Bone marrow (tissue), 2 donors: ENCODE data around the gene NCOA4.
A peak's percentile ranks its signal among the peaks of the same experiment; 100 is the strongest.
"Not testable (repeated sequence)": the region's sequence is repeated elsewhere in the genome, so short reads cannot be mapped to it uniquely, and the experiment has no call there.

Experiments
- DNase-seq, 2 donors: peaks; one replicate each; lab custom pipeline; 2025; lab: John Stamatoyannopoulos, UW

NCOA4 gene

DNA sequence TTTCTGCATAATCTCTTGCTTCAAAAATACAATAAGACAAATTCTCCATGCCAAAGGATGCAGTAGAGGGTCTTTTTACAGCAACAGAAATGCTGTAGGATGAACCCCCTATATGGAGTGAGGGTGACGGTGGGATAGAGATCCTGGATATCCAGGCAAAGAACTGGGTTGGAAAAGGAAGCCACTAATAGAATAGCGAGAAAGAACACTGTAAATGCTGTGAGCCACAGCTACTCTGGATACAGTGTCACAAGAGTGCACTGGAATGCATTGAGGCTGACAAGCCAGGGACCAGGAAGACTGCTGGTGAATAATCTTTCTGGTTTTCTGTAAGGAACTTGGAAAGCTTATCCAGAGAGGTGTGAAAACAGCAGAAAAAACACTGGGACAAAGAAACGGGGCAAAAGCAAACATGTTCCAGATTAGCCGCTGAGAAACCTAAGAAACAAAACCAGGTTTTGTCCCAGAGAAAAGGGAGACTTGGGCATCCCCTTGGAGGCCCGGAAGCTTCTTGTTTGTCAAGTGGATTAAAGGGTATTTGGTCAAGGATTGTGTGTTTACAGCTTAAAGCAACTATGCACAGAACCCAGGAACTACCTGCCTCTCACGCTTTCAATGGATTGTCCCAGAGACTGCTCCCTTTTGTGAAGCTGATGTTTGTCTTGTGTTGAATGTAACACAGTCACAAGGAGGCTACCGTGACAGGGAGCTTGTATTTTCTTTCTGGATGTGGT is 21.8 kb upstream of the NCOA4 start:
- DNase-seq = no peak

DNA sequence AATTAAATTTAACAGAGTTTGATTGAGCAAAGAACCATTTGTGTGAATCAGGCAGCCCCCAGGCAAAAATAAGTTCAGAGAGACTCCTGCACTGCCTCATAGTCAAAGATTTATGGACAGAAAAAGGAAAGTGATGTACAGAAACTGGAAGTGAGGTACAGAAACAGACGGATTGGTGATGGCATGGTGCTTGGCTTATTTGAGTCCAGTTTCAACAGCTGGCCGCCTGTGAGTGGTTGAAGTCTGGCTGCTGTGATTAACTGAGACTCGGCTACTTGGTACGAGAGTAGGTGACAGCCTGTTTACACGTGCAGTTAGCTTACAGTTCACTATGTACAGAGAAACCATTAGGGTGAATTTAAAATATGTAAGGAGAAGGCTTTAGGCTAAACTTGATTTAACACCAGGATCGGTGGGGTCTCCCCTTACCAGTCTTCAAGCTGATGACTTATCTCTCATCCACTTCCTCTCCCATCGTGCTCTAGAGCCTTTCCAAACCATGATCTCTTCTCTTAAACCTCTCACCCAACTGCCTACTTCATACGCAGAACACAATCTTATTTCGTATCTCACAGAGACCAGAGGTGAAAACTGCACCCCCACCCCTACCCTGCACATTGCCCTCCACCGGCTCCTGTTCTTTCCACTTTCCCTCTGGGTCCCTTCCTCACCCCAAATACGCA is 20.7 kb upstream of the NCOA4 start:
- no peak for DNase-seq

DNA sequence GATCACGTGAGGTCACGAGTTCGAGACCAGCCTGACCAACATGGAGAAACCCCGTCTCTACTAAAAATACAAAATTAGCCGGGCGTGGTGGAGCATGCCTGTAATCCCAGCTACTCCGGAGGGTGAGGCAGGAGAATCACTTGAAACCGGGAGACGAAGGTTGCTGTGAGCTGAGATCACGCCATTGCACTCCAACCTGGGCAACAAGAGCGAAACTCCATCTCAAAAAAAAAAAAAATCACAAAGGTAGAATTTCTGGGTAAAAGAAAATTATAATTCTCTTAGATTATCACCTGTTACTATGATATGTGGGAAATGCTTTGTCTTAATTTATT is 19.0 kb upstream of the NCOA4 start:
- DNase-seq = not testable (repeated sequence)

DNA sequence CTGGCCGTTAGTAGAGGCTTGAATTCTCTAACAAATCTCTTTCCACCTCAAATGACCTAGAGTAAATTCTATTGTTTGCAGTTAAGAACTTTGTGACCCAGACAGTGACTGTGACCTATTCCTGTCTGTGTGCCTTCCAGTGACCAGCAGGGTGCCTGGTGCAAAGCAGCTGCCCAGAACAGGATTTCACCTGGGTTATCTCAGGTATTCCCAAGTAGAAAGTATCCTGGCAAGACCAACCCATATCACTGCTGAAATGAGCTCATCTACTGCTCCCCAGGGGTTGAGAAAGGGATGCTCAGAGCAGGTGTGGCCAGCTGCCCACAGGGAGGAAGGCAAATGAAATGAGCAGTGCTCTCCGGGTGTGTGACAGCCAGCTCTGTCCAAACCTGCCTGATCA is 17.7 kb upstream of the NCOA4 start:
- DNase-seq = no peak

DNA sequence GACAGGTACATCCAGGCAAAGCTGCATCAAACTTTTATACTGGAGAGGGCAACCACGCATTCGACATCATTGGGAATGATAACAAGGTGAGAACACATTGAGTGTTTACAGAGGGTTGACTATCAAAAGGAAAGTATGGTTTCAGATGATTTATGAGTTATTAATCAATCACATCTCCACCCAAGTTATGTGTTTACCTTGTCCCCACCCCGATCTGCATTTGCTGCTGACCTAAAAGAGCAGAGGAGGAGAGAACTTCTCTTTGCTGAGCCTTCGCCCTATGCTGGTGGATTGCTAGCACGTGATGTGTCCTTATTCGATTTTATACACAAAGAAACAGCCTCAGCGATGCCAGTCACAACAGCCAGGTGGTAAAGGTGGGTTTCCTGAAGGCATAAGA is 15.8 kb upstream of the NCOA4 start, which contains the start of gene MSMB:
MSMB (minus strand) TSS at position 9 of the 400 bp plus-strand sequence. CDS start 32 bp downstream, outside the sequence.
- no peak for DNase-seq

DNA sequence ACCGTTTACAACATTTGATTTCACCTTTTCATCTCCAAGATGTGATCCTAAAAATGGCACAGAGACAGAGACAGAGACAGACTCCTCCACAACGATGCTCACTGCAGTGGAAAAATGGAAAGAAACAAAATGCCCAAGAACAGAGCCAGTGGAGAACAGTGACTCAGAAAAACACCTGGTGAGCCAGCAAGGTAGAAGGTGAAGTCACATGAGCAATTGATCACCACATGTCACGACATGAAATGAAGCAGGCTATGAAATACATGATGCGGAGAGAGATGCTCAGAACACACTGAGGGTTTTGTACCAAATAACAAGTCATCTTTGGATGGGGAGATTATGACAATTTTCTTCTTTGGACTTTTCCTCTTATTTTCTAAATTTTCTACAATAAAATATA is 12.1 kb upstream of the NCOA4 start:
- no peak for DNase-seq

DNA sequence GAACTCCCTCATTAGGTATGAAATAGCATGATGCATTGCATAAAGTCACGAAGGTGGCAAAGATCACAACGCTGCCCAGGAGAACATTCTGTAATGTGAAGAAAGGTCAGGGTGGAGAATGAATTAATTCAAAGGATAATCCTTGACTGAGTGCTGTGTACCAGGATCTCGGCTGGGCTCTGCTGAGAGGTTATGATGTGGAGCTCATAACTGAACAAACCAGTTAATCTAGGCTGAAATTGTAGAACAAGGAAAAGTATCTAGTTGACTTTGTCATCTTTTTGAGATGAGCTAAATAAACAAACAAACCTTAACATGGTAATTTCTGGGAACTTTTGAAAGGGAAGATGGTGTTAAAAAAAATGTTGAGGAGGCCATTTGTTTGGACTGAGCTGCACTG is 9.6 kb upstream of the NCOA4 start:
- no peak for DNase-seq

DNA sequence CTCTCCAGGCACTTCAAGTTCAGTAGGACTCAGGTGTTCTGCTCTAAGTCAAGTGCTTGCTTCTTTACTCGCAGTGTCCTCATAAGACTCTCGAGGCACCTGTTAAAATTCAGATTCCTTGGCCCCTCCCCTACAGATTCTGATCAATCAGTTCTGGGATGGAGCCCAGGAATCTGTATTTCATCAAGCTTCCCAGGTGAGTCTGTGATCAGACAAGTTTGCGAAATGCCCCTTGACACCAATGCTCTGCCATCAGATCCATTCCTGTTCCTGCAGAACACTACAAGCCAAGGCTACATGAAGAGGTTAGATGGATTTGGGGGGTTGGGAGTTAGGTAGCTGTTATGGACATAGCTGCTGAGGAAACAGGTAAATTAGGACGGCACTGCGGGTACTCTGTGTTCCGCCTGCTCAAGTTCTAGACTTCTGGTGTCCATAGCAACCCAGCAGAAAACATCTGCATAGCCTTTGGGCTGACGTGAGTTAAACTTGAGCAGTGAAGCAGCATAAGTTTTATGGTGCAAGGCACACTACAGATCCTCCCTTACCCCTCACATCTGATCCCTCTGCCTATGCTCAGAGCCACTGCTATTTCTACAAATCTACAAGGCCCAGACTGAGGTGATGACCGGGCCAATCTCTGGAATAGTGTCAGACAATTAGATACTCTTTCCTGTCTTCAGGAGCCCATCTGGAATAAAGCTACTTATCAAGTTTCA is 6.8 kb upstream of the NCOA4 start:
- no peak for DNase-seq

DNA sequence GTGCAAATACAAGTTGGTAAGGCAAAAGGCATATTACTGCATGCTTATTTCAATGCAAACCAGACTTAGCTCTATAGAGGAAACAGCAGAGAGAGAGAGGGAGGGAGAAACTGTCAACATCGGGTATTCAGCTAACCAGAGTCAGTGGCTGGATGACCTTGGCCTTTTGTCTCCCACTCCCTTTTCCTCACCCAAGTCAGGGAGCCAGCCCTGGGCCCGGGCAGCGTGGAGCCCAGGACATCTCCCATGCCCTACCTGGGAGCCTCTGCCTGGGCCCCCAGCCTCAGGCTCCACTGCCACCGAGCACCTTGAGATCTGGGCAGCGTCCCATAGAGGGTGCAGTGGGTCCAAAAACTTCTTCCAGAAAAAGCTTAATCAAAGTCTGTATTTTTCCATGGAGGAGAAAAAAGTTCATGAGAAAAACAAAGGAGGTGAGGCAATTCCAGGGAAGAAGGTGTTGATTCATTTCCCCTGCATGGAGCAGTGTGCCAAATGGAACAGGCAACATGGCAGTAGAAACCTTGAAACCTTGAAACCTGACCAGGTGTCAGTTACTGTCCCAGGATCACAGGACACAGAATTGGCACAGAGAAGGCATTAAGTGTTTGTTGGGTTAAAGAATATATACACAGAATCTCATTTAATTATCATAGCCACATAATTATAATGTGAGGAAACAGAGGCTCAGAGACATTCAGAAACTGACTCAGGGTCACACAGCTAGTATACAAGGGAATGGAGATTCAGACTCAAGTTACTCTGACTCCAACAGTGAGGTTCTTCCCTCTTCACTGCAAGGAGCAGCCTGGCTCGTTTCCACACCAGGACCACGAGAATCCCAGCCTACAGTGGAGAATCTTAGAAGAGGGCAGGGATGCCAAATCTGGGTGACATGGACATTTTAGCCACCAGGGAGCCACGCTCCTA is 5.8 kb upstream of the NCOA4 start:
- DNase-seq = no peak

DNA sequence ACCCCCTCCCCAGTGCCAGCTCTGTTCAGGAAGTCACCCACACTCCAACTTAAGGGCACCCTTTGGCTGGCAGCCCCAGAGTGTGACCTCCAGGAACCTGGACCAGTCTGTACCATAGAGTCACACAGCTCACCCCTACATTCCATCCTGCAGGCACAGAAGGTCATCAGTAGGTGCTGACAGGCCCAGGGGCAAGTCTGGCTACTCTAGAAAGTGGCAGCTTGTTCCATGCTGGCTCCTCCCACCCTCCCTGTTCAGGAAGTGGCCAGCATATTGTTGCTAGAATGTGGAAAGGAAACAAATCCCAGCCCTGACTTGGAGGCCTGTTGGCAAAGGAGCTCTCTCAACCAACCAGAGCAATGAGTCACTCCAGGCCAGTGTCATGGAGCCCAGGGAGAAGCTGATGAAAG is 3.2 kb upstream of the NCOA4 start:
- DNase-seq = peak in 1 of 2 donors; percentile 2

DNA sequence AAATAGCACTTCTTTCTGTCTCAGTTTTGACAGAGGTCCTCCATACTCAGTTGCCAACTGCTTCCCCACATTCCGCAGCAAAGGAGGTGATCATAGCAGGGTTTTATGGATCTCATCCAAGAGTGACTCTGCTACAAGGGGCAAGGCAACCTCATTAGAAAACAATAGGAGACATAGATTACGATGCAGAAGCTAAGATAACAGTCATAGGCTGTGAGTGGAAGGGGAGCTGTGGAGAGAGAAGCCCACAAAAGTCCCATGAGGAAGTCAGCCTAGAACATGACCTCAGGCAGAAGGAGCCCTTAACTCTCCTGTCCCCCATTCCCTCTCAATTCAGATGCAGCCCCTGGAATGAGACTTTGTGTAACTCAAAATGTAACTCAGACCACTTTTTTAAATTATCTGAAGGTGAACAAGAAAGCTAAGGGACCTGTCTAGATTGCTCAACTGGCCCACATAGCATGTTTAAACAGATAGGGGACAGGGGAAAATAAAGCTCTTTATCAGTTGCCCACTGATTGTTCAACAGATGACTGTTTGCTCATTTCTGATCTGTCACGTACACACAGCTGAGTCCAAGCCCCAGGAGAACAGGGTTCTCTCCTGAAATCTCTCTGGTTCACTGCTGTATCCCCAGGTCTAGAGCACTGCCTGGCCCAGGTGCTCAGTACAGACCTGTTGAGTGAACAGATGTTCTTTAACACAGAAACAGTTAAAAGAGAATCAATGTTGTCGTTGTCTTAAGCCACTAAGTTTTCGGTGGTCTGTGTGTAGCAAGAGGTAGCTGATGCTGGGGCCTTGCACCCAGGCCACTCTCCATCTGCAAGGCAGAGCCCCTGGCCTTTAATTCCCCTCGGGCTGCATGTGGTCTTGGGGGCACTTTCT is 1.5 kb upstream of the NCOA4 start:
- no peak for DNase-seq

DNA sequence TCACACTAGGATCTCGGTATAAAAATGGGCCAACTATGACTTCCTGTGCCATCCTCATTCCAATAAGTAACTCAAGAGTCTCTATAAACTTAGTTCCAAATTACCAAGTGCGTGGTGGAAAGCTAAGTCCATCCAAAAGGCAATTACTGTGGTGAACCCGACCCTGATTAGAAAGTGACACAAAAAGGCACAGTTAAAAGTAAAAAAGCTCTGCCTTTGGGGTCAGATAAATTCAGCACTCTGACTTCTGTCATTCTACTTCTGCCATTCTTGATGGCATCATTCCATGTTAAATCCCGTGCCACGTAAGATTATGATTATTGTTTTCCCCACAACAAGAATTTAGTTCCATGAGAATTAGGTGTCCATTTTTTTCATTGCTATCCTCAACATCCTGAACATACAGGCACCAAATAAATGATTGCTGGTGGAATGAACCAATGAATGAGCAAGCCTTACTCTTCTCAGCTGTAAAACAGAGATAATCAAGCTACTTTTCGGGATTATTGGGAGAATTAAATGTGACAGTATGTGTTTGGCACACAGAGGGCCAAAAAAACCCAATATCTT is 877 bp downstream of the NCOA4 start:
- DNase-seq = no peak

DNA sequence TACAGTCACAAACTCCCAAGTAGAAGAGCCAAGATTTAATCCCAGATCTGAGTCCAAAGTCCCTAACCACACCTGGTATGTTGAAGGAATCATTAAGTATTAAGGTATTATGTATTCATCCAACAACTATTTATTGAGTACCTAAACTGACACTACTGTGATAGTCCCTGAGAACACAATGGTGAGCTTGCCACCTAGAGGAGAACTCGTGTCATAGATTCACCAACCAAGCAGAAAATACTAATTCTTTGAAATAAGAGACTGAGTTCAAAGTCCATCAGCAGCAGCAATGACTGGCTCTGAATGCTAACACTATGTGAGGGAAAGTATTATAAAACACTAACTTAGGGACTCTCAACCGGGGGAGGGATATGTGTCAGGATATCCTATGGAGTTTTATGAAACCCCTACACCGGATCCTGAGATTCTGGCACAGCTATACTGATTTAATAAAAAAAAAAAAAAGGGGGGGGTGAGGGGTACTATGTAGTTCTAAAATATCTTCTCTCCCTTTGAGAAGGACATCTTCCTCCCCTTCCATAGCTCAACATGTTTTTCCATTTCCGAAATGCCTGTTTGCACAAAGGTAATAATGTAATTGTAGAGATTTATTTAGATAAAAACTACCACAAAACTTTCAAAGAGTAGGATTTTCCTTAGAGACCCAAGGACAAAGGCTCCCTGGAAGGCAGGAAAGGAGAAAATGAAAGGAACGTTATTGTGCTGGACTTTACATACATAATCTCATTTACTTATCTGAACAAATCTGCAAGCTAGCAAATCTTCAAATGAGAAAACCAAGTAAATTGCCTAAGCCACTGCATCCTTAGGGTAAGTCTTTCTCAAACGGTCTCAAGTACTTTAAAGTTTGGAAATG is 1.6 kb downstream of the NCOA4 start:
- DNase-seq = peak in 1 of 2 donors; percentile 50

DNA sequence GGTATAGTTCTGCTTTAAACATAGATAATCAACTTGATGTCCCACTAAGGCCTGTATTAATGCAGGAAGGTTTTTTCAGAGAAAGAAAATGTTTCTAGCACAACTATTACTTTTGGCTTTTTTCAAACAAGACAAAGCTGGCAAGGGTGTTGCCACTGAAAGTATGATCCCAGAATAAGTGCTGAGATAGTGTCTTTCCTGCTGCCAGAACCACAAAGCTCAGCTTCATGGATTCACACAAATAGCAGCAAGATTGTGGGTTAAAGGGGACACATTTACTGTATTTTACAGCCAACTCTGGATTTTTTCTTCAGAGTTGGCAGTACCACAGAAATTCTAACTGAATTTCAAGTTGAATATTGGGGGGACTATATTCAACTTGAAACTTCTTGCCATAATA is 4.3 kb downstream of the NCOA4 start:
- no peak for DNase-seq

DNA sequence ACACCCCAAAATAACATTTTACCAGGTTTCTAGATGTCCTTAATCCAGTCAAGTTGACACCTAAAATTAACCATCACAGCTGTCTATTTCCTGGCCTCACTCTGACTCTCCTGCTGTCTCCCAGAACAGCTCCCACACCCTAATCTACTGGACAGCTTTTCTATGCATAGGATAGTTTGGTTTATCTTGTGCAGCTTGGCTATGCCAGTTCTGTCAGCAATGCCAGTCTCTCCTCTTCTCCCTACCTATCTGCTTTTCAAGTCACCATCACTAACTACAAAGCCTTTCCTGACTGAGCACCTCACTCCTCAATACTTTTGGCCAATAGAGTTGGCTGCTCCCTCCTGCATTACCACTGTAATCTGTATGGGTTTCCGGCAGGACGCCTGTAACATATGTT is 5.0 kb downstream of the NCOA4 start:
- no peak for DNase-seq

DNA sequence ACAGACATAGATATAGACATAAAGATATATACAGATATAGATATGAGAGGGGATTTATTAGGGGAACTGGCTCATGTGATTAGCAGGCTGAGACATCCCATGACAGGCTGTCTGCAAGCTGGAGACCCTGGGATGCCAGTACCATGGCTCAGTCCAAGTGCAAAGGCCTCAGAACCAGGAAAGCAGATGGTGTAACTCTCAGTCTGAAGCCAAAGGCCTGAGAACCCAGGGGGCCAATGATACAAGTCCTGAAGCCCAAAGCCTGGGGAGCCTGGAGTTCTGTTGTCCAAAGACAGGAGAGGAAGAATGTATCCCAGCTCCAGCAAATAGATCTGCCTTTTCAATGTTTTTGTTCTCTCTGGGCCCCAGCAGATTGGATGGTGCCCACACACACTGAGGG is 5.5 kb downstream of the NCOA4 start:
- no peak for DNase-seq

DNA sequence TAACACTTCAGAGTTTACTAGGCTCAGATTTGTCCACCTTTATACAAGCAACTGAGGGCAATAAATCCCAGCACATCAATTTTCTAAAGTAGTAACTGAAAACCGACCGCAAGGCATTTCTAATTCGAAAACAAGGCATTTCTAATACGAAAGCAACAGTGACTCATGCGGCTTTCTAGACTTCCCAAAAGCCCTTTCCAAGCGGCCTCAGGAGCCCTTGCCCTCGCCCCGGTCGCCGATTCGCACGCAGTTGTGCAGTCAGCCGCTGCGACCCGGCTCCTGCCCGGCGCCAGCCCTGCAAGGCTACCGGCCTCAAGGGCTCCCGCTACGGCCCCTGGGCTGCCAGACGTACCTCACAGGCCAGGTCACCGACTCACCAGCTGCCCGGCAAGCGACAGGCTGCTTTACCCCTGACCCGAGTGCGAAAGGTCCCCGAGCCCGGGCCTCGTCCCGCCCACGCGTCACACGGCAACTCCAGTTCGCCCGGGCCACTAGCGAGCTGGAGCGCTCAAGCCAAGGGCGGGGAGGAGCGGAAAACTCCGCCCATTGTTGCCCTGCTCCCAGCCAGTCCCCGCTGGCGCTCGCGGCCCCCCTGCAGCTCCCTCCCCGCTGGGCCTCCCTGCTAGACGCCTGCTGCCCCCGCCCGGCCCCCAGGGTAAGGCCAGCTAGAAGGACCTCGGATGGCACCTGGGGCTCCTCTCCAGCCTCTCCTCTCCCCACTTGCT is 7.3 kb downstream of the NCOA4 start:
- DNase-seq = peak; percentile 80 to 87

DNA sequence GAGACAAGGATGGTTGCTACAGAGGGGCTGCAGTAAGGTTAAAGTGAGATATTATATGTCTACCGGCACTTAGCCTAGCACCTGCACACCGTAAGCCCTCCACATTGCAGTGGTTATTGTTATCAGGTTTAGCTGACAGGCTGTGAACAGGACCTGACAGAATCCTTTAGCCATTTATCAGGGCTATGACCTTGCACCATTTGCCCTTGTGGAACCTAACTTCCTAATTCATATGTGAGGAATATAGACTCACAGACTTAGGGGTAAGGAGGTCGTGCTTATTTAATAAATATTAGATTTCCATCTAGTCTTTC is 10.1 kb downstream of the NCOA4 start:
- no peak for DNase-seq
